Stimulated activated CD8-positive, alpha-beta memory T cell treated with anti-CD3 and anti-CD28 coated beads, Interleukin-15, amount 100 ng/mL, for 1 hour (primary cell): ENCODE data around the gene DNAH6.
"Not testable (repeated sequence)": the region's sequence is repeated elsewhere in the genome, so short reads cannot be mapped to it uniquely, and the experiment has no call there.

Experiments
- DNase-seq: peaks from one replicate; pipeline ENCODE4 v3.0.0-alpha.2; 2020; ENCODE audit warnings: low read depth

Gene DNAH6

DNA sequence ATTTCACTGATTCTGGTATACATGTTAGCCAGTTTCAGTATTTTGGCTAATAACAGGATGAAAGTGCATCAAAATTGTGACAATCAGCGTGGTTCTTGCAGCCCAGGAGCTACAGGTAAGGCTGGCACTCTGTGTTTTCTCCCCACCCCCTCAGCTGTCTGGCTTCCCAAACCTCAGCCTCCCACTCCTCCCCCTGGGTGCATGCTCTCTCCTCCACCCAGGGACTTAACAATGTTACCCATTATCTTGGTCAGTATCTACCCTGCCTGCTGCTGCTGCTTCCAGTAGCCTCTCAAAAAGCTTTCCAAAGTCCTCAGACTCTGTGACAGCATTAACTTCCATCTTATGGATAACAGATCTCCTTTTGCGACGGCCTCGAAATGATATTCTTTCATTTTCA is 323.6 kb downstream of the DNAH6 start:
- DNase-seq, result no peak

DNA sequence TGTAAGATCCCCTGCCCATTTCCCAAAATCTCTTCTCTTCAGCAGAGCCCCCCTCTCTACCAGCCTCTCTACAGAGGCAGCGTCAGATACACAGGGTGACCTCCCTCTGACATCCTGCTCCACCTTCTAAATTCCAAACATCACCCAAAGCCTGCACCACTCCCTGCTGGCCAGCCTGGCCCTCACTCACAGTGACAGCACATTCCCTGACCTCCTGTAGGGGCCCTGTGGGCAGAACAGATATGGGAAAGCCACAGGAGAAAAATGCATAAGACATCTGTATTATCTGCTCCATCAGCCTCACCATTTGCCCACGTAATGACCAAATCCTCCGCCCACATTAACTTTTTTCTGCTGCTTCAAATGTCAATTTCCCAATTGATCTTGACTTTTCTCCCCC is 324.0 kb downstream of the DNAH6 start:
- no peak for DNase-seq

- no peak for DNase-seq
These were observed 325.3 kb downstream of the DNAH6 start for GRCh38 chr2:84841577-84841976.

DNA sequence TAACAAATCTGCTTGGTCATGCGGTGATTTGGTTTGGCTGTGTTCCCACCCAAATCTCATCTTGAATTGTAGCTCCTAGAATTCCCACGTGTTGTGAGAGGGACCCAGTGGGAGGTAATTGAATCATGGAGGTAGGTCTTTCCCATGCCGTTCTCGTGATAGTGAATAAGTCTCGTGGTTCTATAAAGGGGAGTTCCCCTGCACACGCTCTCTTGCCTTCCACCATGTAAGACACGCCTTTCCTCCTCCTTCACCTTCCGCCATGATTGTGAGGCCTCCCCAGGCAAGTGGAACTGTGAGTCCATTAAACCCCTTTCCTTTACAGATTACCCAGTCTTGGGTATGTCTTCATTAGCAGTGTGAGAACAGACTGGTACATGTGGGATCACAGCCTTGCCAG is 327.8 kb downstream of the DNAH6 start:
- no peak for DNase-seq

DNA sequence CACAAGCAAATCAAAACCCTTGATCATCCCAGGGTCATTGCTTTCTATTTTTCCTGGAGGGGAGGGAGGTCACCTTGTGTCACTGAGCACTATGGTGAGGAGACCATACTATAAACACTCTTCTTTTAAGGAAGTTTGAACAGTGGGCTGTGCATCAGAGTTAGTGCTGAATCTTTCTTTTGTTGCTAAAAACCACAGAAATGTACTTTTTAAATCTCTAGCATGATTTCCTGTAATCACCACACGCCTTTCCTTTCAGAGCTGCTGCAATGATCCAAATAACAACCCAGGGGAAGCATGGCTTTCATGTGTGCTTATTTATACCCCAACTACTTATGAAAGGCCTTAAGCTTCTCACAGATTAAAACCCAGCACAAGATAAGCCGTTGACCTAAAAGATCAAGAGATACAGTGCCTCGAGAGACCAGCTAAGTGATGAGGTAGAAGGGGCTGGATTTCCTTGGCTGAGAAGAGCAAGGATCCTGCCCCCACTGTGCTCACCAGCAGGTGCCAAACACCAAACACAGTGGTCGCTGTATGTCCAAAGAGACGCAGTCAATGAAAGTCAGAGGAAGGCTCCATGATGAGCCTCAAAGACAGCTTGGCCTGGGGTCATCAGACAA is 329.9 kb downstream of the DNAH6 start:
- no peak for DNase-seq

DNA sequence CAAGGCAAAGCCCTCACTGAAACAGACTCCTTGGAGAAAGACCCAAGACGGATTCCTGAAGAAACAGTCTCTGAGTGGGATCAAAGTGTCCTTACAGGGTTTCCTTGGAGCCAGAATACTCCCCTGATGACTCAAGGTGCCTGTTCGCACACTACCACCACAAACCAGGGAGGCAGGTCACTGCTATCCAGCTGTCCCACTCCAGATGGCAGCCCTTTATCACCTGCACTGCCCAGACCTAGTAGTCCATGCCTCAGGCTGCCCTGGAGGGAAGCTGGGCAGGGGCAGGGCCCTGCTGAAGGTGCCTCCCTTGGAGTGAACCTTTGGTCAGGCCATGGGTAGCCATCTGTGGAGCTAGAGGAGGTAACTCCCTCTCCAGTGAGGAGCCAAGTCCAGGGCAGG is 330.4 kb downstream of the DNAH6 start:
- no peak for DNase-seq

- DNase-seq, result no peak
These were observed 331.2 kb downstream of the DNAH6 start for GRCh38 chr2:84847326-84848050.

DNA sequence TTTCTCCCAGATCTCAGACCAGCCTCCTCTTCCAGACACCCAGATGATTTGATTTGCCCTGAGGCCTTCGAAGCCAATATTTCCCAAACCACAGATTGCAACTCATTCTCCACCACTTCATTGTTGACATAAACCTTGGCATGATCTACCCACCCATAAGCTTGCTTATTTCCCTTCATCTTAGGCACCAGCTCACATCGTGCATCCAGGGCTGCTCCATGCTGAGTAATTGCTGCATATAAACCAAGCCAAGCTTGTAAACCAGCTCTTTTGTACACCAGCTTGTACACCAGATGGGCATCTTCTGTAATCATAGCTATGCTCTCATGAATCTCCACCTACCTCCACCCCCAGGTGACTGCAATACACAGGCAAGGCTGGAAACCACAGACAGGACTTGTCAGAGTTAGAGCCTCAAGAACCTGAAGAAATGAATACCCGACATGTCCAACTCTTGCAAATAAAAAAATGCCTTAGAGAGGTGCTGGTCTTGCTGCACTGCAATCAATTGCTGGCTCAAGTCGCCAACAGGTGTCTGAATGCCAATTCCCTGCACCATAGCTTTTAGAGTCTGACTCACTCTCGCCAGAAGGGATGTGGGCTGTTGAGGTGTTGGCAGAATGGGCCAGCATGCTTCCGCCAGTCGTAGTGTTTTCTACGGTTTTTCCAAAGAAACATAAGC is 333.1 kb downstream of the DNAH6 start:
- DNase-seq, result no peak

DNA sequence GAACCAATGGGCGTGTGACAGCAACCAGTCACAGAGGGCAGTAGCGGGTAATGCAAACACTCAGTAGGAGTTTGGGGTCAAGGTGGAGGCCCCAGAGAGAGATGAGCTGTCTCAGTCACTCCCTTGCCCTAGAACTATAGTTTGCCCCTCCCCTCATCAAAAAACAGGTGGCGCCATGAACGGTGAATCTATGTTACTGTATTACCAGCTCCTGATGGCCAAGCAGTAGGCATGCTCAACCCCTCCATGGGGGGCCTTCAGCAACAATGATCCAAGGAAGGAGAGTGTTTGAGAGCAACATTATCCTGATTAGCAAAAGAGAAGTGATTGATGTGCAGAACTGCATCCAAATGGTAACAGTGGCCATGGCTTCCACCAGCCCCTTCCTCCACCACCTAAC is 334.2 kb downstream of the DNAH6 start:
- DNase-seq, result no peak

- no peak for DNase-seq
These were observed 335.6 kb downstream of the DNAH6 start for GRCh38 chr2:84851876-84852275.

- DNase-seq, result no peak
These were observed 338.6 kb downstream of the DNAH6 start for GRCh38 chr2:84854850-84855249.

- DNase-seq, result no peak
These were observed 339.4 kb downstream of the DNAH6 start for GRCh38 chr2:84855731-84856130.

GRCh38 chr2:84856787-84857186 is 340.5 kb downstream of the DNAH6 start:
- DNase-seq, result no peak

DNA sequence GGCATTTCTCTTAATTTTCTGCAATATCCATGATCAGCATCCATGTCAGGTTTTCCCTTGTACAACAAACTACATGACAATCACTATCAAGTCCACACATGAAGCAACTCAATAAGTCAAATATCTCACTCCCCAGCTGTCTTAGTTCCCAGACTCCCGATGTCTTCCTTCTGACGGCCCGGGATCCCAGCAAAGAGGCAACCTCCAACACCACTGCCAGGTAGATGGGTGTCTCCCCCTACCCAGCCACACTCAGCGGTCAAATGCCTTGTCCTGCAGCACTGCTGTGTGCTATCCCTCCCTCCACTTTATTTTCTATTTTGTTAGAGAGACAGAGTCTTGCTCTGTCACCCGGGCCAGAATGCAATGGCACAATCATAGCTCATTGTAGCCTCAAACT is 341.3 kb downstream of the DNAH6 start:
- no peak for DNase-seq

GRCh38 chr2:84858123-84858522 is 341.8 kb downstream of the DNAH6 start:
- DNase-seq, result no peak

- DNase-seq, result no peak
These were observed 342.6 kb downstream of the DNAH6 start for GRCh38 chr2:84858937-84859336.

DNA sequence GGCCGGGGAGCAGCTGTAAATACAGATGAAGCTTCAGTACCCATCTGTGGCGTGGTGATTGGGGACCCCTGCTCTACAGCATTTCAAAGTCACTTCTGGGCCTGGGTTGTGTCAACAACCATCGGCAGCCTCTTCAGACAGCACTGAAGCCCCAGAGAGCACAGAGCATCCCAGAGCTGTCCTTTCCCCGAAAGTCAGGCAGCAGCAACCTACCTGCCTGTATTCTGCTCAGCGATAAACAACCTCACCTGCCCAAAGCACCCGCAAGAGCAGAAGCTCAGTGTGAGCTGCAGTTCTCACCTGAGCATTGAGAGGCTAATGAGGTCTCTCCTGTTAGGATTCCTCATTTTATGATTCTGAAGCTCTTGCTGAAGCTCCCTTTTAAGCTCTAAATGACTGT is 345.2 kb downstream of the DNAH6 start:
- no peak for DNase-seq

DNA sequence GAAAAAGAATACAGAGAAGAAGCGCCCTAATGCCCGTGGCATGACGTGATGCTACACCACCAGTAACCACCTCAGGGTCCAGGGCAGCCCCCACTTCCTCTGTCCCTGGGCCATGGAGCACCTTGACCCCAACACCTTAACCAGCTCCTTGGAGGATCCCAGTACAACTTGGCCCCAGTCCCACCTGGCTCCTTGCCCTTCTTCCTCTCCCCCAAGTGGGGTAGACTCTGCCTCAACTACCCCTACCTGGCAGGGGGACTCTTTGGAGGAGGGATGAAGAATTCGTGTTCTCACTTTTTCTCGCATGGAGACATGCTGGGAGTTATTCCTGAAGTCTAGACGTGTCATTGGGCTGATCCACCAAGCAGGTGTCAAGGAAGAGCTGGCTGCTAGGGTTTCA is 345.7 kb downstream of the DNAH6 start:
- DNase-seq, result no peak

GRCh38 chr2:84865181-84865783 is 349.0 kb downstream of the DNAH6 start:
- DNase-seq, result no peak

DNA sequence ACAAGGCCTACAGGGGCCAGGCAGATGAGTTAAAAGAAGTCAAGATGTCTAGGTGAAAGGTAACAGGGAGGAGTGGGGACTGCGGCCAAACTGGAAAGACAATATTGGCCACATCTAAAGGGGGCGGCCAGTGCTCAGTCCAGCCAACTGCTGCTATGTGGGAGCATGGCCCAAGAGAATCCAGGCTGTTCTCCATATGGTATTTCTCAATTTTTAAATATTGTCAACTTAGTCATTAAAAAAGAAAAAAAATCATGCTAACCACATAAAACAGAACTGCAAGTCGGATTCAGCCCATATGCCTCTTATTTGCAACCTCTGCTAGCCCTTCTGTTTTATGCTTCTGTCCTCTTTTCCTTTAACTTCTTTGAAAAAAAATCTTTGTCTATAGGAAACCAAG is 349.8 kb downstream of the DNAH6 start:
- DNase-seq, result no peak

GRCh38 chr2:84868327-84868726 is 352.0 kb downstream of the DNAH6 start:
- DNase-seq, result not testable (repeated sequence)
